WTC11 (cell line): Measurements from ENCODE around the gene PSEN2.

Source experiments
- ATF1 ChIP-seq: sonication (generic); formaldehyde crosslinking; IDR thresholded peaks from 2 replicates; pipeline ENCODE4 v1.8.1; 2023; ENCODE audit warnings: mild to moderate bottlenecking, moderate library complexity, missing genetic modification reagents
- TF ChIP-seq, protein P1 (sequence below): fragments of 200-600 bp; IDR thresholded peaks from 2 replicates; pipeline ENCODE4 v1.8.0; 2022; ENCODE audit warnings: antibody characterized with exemption
- TF ChIP-seq, protein P2 (sequence below): sonication (generic); formaldehyde crosslinking; IDR thresholded peaks from 2 replicates; pipeline ENCODE4 v1.8.0; 2023; ENCODE audit warnings: missing genetic modification reagents

DNA sequence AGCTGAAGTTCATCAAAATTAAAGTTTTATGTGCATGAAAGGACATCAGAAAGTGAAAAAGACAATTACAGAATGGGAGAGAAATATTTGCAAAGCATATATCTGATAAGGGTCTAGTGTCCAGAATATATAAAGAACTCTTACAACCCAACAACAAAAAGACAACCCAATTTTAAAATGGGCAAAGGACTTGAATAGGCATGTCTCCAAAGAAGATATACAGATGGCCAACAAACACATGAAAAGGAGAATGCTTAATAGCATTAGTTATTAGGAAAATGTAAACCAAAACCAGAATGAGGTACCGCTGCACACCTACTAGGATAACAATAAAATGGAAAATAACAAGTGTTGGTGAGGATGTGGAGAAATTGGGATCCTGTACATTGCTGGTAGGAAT, 1.7 kb upstream of the PSEN2 start:
- no peak for TF ChIP-seq ATF1 (CRISPR knock-in tag)
- TF ChIP-seq, protein P1, sequence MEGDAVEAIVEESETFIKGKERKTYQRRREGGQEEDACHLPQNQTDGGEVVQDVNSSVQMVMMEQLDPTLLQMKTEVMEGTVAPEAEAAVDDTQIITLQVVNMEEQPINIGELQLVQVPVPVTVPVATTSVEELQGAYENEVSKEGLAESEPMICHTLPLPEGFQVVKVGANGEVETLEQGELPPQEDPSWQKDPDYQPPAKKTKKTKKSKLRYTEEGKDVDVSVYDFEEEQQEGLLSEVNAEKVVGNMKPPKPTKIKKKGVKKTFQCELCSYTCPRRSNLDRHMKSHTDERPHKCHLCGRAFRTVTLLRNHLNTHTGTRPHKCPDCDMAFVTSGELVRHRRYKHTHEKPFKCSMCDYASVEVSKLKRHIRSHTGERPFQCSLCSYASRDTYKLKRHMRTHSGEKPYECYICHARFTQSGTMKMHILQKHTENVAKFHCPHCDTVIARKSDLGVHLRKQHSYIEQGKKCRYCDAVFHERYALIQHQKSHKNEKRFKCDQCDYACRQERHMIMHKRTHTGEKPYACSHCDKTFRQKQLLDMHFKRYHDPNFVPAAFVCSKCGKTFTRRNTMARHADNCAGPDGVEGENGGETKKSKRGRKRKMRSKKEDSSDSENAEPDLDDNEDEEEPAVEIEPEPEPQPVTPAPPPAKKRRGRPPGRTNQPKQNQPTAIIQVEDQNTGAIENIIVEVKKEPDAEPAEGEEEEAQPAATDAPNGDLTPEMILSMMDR: no peak
- TF ChIP-seq, protein P2, sequence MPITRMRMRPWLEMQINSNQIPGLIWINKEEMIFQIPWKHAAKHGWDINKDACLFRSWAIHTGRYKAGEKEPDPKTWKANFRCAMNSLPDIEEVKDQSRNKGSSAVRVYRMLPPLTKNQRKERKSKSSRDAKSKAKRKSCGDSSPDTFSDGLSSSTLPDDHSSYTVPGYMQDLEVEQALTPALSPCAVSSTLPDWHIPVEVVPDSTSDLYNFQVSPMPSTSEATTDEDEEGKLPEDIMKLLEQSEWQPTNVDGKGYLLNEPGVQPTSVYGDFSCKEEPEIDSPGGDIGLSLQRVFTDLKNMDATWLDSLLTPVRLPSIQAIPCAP (CRISPR knock-in tag): no peak
